ENCODE measurements around the gene CA11.
A peak's percentile ranks its signal among the peaks of the same experiment; 100 is the strongest.

Gene CA11

GRCh38 chr19:48611872-48612271 is 34.1 kb downstream of the CA11 start:
- no peak for DNase-seq

- no peak for DNase-seq
Observed at GRCh38 chr19:48609571-48610108, 36.3 kb downstream of the CA11 start.

GRCh38 chr19:48608798-48609263 is 37.2 kb downstream of the CA11 start:
- no peak for DNase-seq

GRCh38 chr19:48607359-48607755 is 38.6 kb downstream of the CA11 start:
- DNase-seq, result no peak

- no peak for DNase-seq
Observed at GRCh38 chr19:48606463-48607358, 39.3 kb downstream of the CA11 start, which contains the start of gene SPACA4. Gene SPACA4 (plus strand): TSS chr19:48606742. CDS start chr19:48606979, 237 bp downstream.

- DNase-seq, result no peak
Observed at GRCh38 chr19:48603850-48604249, 42.1 kb downstream of the CA11 start.

GRCh38 chr19:48603449-48603848 is 42.5 kb downstream of the CA11 start:
- DNase-seq, result no peak

- no peak for DNase-seq
Observed at GRCh38 chr19:48603001-48603400, 43.0 kb downstream of the CA11 start.

- no peak for DNase-seq
Observed at GRCh38 chr19:48600679-48601417, 45.1 kb downstream of the CA11 start.

GRCh38 chr19:48598996-48599700 is 46.8 kb downstream of the CA11 start:
- DNase-seq, result no peak

GRCh38 chr19:48596679-48597465 is 49.1 kb downstream of the CA11 start:
- no peak for DNase-seq

- DNase-seq, result no peak
Observed at GRCh38 chr19:48596237-48596636, 49.8 kb downstream of the CA11 start.

- DNase-seq, result no peak
Observed at GRCh38 chr19:48595833-48596232, 50.2 kb downstream of the CA11 start.

- DNase-seq, result no peak
Observed at GRCh38 chr19:48595171-48595570, 50.8 kb downstream of the CA11 start.

- DNase-seq, result peak; percentile 14
Observed at GRCh38 chr19:48591021-48591420, 55.0 kb downstream of the CA11 start.

- peak; percentile 85 for DNase-seq
Observed at GRCh38 chr19:48588670-48589401, 57.2 kb downstream of the CA11 start.

All from NCI-H226 (cell line).